Trophoblast cell (in vitro differentiated cells and primary cell): ENCODE measurements around the gene FHOD3.

ENCODE experiments used
- DNase-seq, 2 donors: peaks; one replicate each; pipeline ENCODE4 v3.0.0-alpha.2; 2016
- H2AFZ ChIP-seq: 2 replicates; pipeline ENCODE4 v1.6.1; 2013; ENCODE audit warnings: low read length, moderate library complexity, mild to moderate bottlenecking; ENCODE audit not compliant: insufficient read depth, poor library complexity
- H2AK5ac ChIP-seq: 2 replicates; pipeline ENCODE4 v1.6.1; 2013; ENCODE audit warnings: mild to moderate bottlenecking, low read length
- H2BK120ac ChIP-seq: 2 replicates; pipeline ENCODE4 v1.6.1; 2013; ENCODE audit warnings: low read length, mild to moderate bottlenecking, moderate library complexity; ENCODE audit not compliant: insufficient read depth, poor library complexity
- H2BK12ac ChIP-seq: 2 replicates; pipeline ENCODE4 v1.6.1; 2013; ENCODE audit warnings: mild to moderate bottlenecking, low read length, moderate library complexity
- H2BK5ac ChIP-seq: 2 replicates; pipeline ENCODE4 v1.6.1; 2013; ENCODE audit warnings: low read length, low read depth, moderate library complexity, mild to moderate bottlenecking; ENCODE audit not compliant: poor library complexity
- H3K14ac ChIP-seq: 2 replicates; pipeline ENCODE4 v1.6.1; 2013; ENCODE audit warnings: mild to moderate bottlenecking, low read length
- H3K18ac ChIP-seq: 2 replicates; pipeline ENCODE4 v1.6.1; 2013; ENCODE audit warnings: mild to moderate bottlenecking, low read length
- H3K23ac ChIP-seq: 2 replicates; pipeline ENCODE4 v1.6.1; 2013; ENCODE audit warnings: low read length
- H3K27ac ChIP-seq: 2 replicates; pipeline ENCODE4 v1.5.1; 2013; ENCODE audit warnings: low read depth, mild to moderate bottlenecking, inconsistent platforms, low read length, moderate library complexity
- H3K27me3 ChIP-seq: 2 replicates; pipeline ENCODE4 v1.6.1; 2013; ENCODE audit warnings: inconsistent platforms, mild to moderate bottlenecking, low read length, moderate library complexity; ENCODE audit not compliant: insufficient read depth
- H3K36me3 ChIP-seq, 2 experiments: 1 replicate in 1 of 2; 2 replicates in 1 of 2; pipeline ENCODE4 v1.6.1; 2013; ENCODE audit warnings: low read length in 2 of 2, mild to moderate bottlenecking in 2 of 2, moderate library complexity in 1 of 2; ENCODE audit not compliant: insufficient read depth in 2 of 2, control insufficient read depth in 1 of 2
- H3K4ac ChIP-seq: 2 replicates; pipeline ENCODE4 v1.6.1; 2013; ENCODE audit warnings: low read depth, mild to moderate bottlenecking, low read length, moderate library complexity
- H3K4me1 ChIP-seq, 2 experiments: 1 replicate in 1 of 2; 2 replicates in 1 of 2; pipeline ENCODE4 v1.6.1; 2013; ENCODE audit warnings: low read length in 2 of 2, mild to moderate bottlenecking in 2 of 2, moderate library complexity in 1 of 2; ENCODE audit not compliant: insufficient read depth in 2 of 2, control insufficient read depth in 1 of 2
- H3K4me2 ChIP-seq: 2 replicates; pipeline ENCODE4 v1.6.1; 2013; ENCODE audit warnings: inconsistent platforms, mild to moderate bottlenecking, low read length, moderate library complexity
- H3K4me3 ChIP-seq: 2 replicates; pipeline ENCODE4 v1.5.1; 2013; ENCODE audit warnings: mild to moderate bottlenecking, low read depth, low read length, inconsistent platforms
- H3K79me1 ChIP-seq: one replicate; pipeline ENCODE4 v1.6.1; 2013; ENCODE audit warnings: low read length
- H3K79me2 ChIP-seq: 2 replicates; pipeline ENCODE4 v1.6.1; 2013; ENCODE audit warnings: low read length, mild to moderate bottlenecking; ENCODE audit not compliant: control insufficient read depth, insufficient read depth, poor library complexity
- H3K9ac ChIP-seq: 2 replicates; pipeline ENCODE4 v1.6.1; 2013; ENCODE audit warnings: mild to moderate bottlenecking, low read length
- H3K9me3 ChIP-seq: 2 replicates; pipeline ENCODE4 v1.6.1; 2013; ENCODE audit warnings: low read depth, mild to moderate bottlenecking, control low read depth, inconsistent platforms, low read length; ENCODE audit not compliant: insufficient read depth
- H4K12ac ChIP-seq: 2 replicates; pipeline ENCODE4 v1.6.1; 2013; ENCODE audit warnings: low read depth, mild to moderate bottlenecking, low read length, moderate library complexity
- H4K8ac ChIP-seq: 2 replicates; pipeline ENCODE4 v1.6.1; 2013; ENCODE audit warnings: low read depth, mild to moderate bottlenecking, low read length, moderate library complexity
- H4K91ac ChIP-seq: one replicate; pipeline ENCODE4 v1.6.1; 2013; ENCODE audit warnings: low read depth, mild to moderate bottlenecking, low read length, moderate library complexity
- WGBS: extraction: QIAGEN DNeasy Blood & Tissue Kit; methylation state at CpG from one replicate; pipeline ENCODE4 v1.1.7; 2013; ENCODE audit warnings: missing lambda C conversion rate; ENCODE audit not compliant: insufficient read length, insufficient coverage; ENCODE audit errors: extremely low coverage; 5-methylcytosine and 5-hydroxymethylcytosine counted together

Gene FHOD3

GRCh38 chr18:36275561-36275960 lies 22.0 kb upstream of the FHOD3 start:
- H3K4me1 ChIP-seq, result no peaks in the 10 kb centered on the region
- no peak for DNase-seq
- no peak overlapping the region for H4K91ac ChIP-seq
- H2AFZ ChIP-seq, result no peak overlapping the region
- H2BK120ac ChIP-seq, result no peak overlapping the region
- H3K27me3 ChIP-seq, result no peaks in the 10 kb centered on the region
- H3K79me2 ChIP-seq, result no peaks in the 10 kb centered on the region
- no peaks in the 10 kb centered on the region for H3K9me3 ChIP-seq
- H3K4ac ChIP-seq, result no peak overlapping the region
- H3K4me3 ChIP-seq, result no peak overlapping the region
- H3K9ac ChIP-seq, result no peak overlapping the region
- H3K4me2 ChIP-seq, result no peak overlapping the region
- H2AK5ac ChIP-seq, result no peak overlapping the region
- H2BK5ac ChIP-seq, result no peak overlapping the region
- no peaks in the 10 kb centered on the region for H3K79me1 ChIP-seq
- no peak overlapping the region for H4K12ac ChIP-seq
- WGBS, result no CpG with 5 or more reads among the region's 1 CpG
- H3K36me3 ChIP-seq, result no peaks in the 10 kb centered on the region
- no peak overlapping the region for H3K23ac ChIP-seq
- no peak overlapping the region for H3K18ac ChIP-seq
- no peak overlapping the region for H2BK12ac ChIP-seq
- no peak overlapping the region for H3K14ac ChIP-seq
- no peak overlapping the region for H3K27ac ChIP-seq
- H4K8ac ChIP-seq, result no peak overlapping the region

GRCh38 chr18:36279001-36279400 lies 18.5 kb upstream of the FHOD3 start:
- no peak overlapping the region for H3K4ac ChIP-seq
- peaks cover 4% of the 10 kb centered on the region for H3K27me3 ChIP-seq
- no peak overlapping the region for H4K12ac ChIP-seq
- no peaks in the 10 kb centered on the region for H3K36me3 ChIP-seq
- no peak overlapping the region for H2BK12ac ChIP-seq
- no peak overlapping the region for H3K4me3 ChIP-seq
- H3K79me1 ChIP-seq, result no peaks in the 10 kb centered on the region
- no peaks in the 10 kb centered on the region for H3K4me1 ChIP-seq
- no peak overlapping the region for H4K91ac ChIP-seq
- H3K9me3 ChIP-seq, result no peaks in the 10 kb centered on the region
- WGBS, result no CpG with 5 or more reads among the region's 3 CpGs
- no peak overlapping the region for H3K23ac ChIP-seq
- H3K18ac ChIP-seq, result no peak overlapping the region
- no peak overlapping the region for H4K8ac ChIP-seq
- no peak overlapping the region for H3K9ac ChIP-seq
- H2BK120ac ChIP-seq, result no peak overlapping the region
- no peak overlapping the region for H2AFZ ChIP-seq
- no peak for DNase-seq
- no peak overlapping the region for H3K27ac ChIP-seq
- H3K4me2 ChIP-seq, result no peak overlapping the region
- no peak overlapping the region for H2AK5ac ChIP-seq
- H3K14ac ChIP-seq, result no peak overlapping the region
- H3K79me2 ChIP-seq, result no peaks in the 10 kb centered on the region
- no peak overlapping the region for H2BK5ac ChIP-seq

GRCh38 chr18:36281936-36282335 lies 15.6 kb upstream of the FHOD3 start:
- Histone ChIP-seq H2BK120ac (no peak overlapping the region), H2BK5ac (no peak overlapping the region), H3K27ac (no peak overlapping the region), H3K4ac (no peak overlapping the region), H2AK5ac (no peak overlapping the region), H2AFZ (no peak overlapping the region), H2BK12ac (no peak overlapping the region), H4K8ac (no peak overlapping the region), H3K4me2 (no peak overlapping the region), H4K91ac (no peak overlapping the region), H4K12ac (no peak overlapping the region), H3K36me3 (no peaks in the 10 kb centered on the region), H3K23ac (no peak overlapping the region), H3K18ac (no peak overlapping the region), H3K79me1 (no peaks in the 10 kb centered on the region), H3K79me2 (no peaks in the 10 kb centered on the region), H3K9ac (peak overlapping the region; percentile 40), H3K14ac (no peak overlapping the region), H3K4me1 (no peaks in the 10 kb centered on the region), H3K9me3 (no peaks in the 10 kb centered on the region), H3K27me3 (peaks cover 4% of the 10 kb centered on the region), H3K4me3 (no peak overlapping the region)
- no peak for DNase-seq
- no CpG with 5 or more reads among the region's 3 CpGs for WGBS

GRCh38 chr18:36283448-36283847 lies 14.1 kb upstream of the FHOD3 start:
- Histone ChIP-seq H2BK5ac (no peak overlapping the region), H3K27ac (no peak overlapping the region), H3K9me3 (peaks cover 4% of the 10 kb centered on the region), H2AFZ (no peak overlapping the region), H3K27me3 (peaks cover 4% of the 10 kb centered on the region), H2BK12ac (no peak overlapping the region), H3K9ac (no peak overlapping the region), H3K79me2 (no peaks in the 10 kb centered on the region), H4K91ac (no peak overlapping the region), H3K4ac (no peak overlapping the region), H4K12ac (no peak overlapping the region), H2AK5ac (no peak overlapping the region), H3K79me1 (no peaks in the 10 kb centered on the region), H3K14ac (no peak overlapping the region), H3K4me1 (no peaks in the 10 kb centered on the region), H2BK120ac (no peak overlapping the region), H3K4me3 (no peak overlapping the region), H4K8ac (no peak overlapping the region), H3K4me2 (no peak overlapping the region), H3K18ac (no peak overlapping the region), H3K36me3 (peaks cover 0 to 1% of the 10 kb centered on the region in 2 experiments), H3K23ac (no peak overlapping the region)
- WGBS, result no CpG with 5 or more reads among the region's 6 CpGs
- no peak for DNase-seq
